OCI-LY3 (cell line): ENCODE measurements around the gene ERC1.

Source experiments
- H2AFZ ChIP-seq: fragments of 200-600, 300-600 bp; shearing (Covaris generic); 2 replicates; pipeline ENCODE4 v1.6.0; 2014; ENCODE audit warnings: antibody characterized with exemption, low read depth, low read length
- H3K27ac ChIP-seq: fragments of 200-600, 300-600 bp; sonication (generic); 2 replicates; pipeline ENCODE4 v1.5.1; 2014; ENCODE audit warnings: mild to moderate bottlenecking, low read length, moderate library complexity, mixed read lengths
- H3K27me3 ChIP-seq: fragments of 200-600, 300-600 bp; sonication (generic); 2 replicates; pipeline ENCODE4 v1.6.1; 2014; ENCODE audit warnings: low read depth, low read length, mixed read lengths
- H3K36me3 ChIP-seq: fragments of 200-600, 300-600 bp; sonication (generic); replicated peaks from 2 replicates; pipeline ENCODE3; 2014; ENCODE audit warnings: low read depth, low read length, mixed read lengths
- H3K4me1 ChIP-seq: fragments of 300-600, 200-600 bp; sonication (generic); 2 replicates; pipeline ENCODE4 v1.6.1; 2014; ENCODE audit warnings: low read length, mixed read lengths
- H3K4me2 ChIP-seq: fragments of 200-600, 300-600 bp; sonication (generic); 2 replicates; pipeline ENCODE4 v1.6.1; 2014; ENCODE audit warnings: low read length, mixed read lengths
- H3K4me3 ChIP-seq: fragments of 300-600, 200-600 bp; sonication (generic); 2 replicates; pipeline ENCODE4 v1.5.1; 2014; ENCODE audit warnings: antibody characterized with exemption, mild to moderate bottlenecking, low read length, moderate library complexity
- H3K79me2 ChIP-seq: fragments of 300-600, 200-600 bp; shearing (Covaris generic); 2 replicates; pipeline ENCODE4 v1.6.1; 2014; ENCODE audit warnings: mild to moderate bottlenecking, low read length, mixed read lengths
- H3K9ac ChIP-seq: fragments of 300-600, 200-600 bp; shearing (Covaris generic); 2 replicates; pipeline ENCODE4 v1.6.0; 2014; ENCODE audit warnings: mild to moderate bottlenecking, low read length, moderate library complexity
- H3K9me3 ChIP-seq: fragments of 200-600, 300-600 bp; shearing (Covaris generic); 2 replicates; pipeline ENCODE4 v1.6.1; 2014; ENCODE audit warnings: low read length, mixed read lengths; ENCODE audit not compliant: insufficient read depth
- H4K20me1 ChIP-seq: fragments of 200-600, 300-600 bp; sonication (generic); 2 replicates; pipeline ENCODE4 v1.6.1; 2016; ENCODE audit warnings: low read length, mixed read lengths; ENCODE audit not compliant: insufficient read depth
- CTCF ChIP-seq: fragments of 200-600, 300-600 bp; sonication (generic); IDR thresholded peaks from 2 replicates; pipeline ENCODE4 v1.5.1; 2014; ENCODE audit warnings: antibody characterized with exemption, low read length, low read depth
- EZH2phosphoT487 ChIP-seq: fragments of 200-600 bp; shearing (Covaris generic); IDR thresholded peaks from 2 replicates; pipeline ENCODE4 v1.6.1; 2018; ENCODE audit warnings: antibody characterized with exemption, mixed run types, low read depth

The ERC1 gene

GRCh38 chr12:1491983-1492697 is 501.1 kb downstream of the ERC1 start:
- Histone ChIP-seq H3K9me3 (no peaks in the 10 kb centered on the region), H3K27ac (no peak overlapping the region), H2AFZ (no peak overlapping the region), H3K27me3 (no peaks in the 10 kb centered on the region), H3K79me2 (no peaks in the 10 kb centered on the region), H4K20me1 (no peaks in the 10 kb centered on the region), H3K4me3 (no peak overlapping the region), H3K9ac (no peak overlapping the region), H3K36me3 (no peaks in the 10 kb centered on the region), H3K4me2 (no peak overlapping the region), H3K4me1 (peaks cover 9% of the 10 kb centered on the region)
- TF ChIP-seq EZH2phosphoT487 (no peak), CTCF (no peak)

GRCh38 chr12:1493781-1494565 is 502.9 kb downstream of the ERC1 start:
- no peaks in the 10 kb centered on the region for H4K20me1 ChIP-seq
- H3K4me3 ChIP-seq, result no peak overlapping the region
- H3K9ac ChIP-seq, result no peak overlapping the region
- TF ChIP-seq EZH2phosphoT487 (no peak), CTCF (no peak)
- H3K4me1 ChIP-seq, result peaks cover 9% of the 10 kb centered on the region
- no peaks in the 10 kb centered on the region for H3K27me3 ChIP-seq
- H3K9me3 ChIP-seq, result no peaks in the 10 kb centered on the region
- no peaks in the 10 kb centered on the region for H3K79me2 ChIP-seq
- no peak overlapping the region for H2AFZ ChIP-seq
- no peak overlapping the region for H3K4me2 ChIP-seq
- no peak overlapping the region for H3K27ac ChIP-seq
- H3K36me3 ChIP-seq, result no peaks in the 10 kb centered on the region

GRCh38 chr12:1494856-1495255 is 503.8 kb downstream of the ERC1 start:
- Histone ChIP-seq H3K4me1 (peaks cover 9% of the 10 kb centered on the region), H3K9ac (no peak overlapping the region), H3K4me3 (no peak overlapping the region), H3K79me2 (no peaks in the 10 kb centered on the region), H3K27ac (no peak overlapping the region), H3K4me2 (no peak overlapping the region), H4K20me1 (no peaks in the 10 kb centered on the region), H3K27me3 (no peaks in the 10 kb centered on the region), H3K36me3 (no peaks in the 10 kb centered on the region), H2AFZ (no peak overlapping the region), H3K9me3 (no peaks in the 10 kb centered on the region)
- TF ChIP-seq EZH2phosphoT487, result no peak
- no peak for TF ChIP-seq CTCF

- no peak overlapping the region for H3K4me3 ChIP-seq
Observed at GRCh38 chr12:1496162-1496900, 505.3 kb downstream of the ERC1 start.

More at GRCh38 chr12:1496162-1496900, 505.3 kb downstream of the ERC1 start:
- H3K27ac ChIP-seq, result no peak overlapping the region
- no peaks in the 10 kb centered on the region for H3K9me3 ChIP-seq
- peaks cover 9% of the 10 kb centered on the region for H3K4me1 ChIP-seq
- no peaks in the 10 kb centered on the region for H3K79me2 ChIP-seq
- no peaks in the 10 kb centered on the region for H3K27me3 ChIP-seq
- no peaks in the 10 kb centered on the region for H3K36me3 ChIP-seq
- no peak for TF ChIP-seq EZH2phosphoT487
- no peak for TF ChIP-seq CTCF
- no peak overlapping the region for H3K9ac ChIP-seq
- no peaks in the 10 kb centered on the region for H4K20me1 ChIP-seq
- H3K4me2 ChIP-seq, result no peak overlapping the region
- no peak overlapping the region for H2AFZ ChIP-seq
